Ishikawa (cell line): ENCODE data around the gene TMOD3.

Source experiments
- CEBPB ChIP-seq: IDR thresholded peaks from 2 replicates; pipeline ENCODE4 v1.6.1; 2012
- CREB1 ChIP-seq: IDR thresholded peaks from 2 replicates; pipeline ENCODE4 v1.6.1; 2012; ENCODE audit warnings: low read depth
- EGR1 ChIP-seq: IDR thresholded peaks from 2 replicates; pipeline ENCODE4 v1.6.1; 2012
- EP300 ChIP-seq: IDR thresholded peaks from 2 replicates; pipeline ENCODE4 v1.6.1; 2012; ENCODE audit warnings: borderline replicate concordance
- FOXM1 ChIP-seq: IDR thresholded peaks from 2 replicates; pipeline ENCODE4 v1.6.1; 2012; ENCODE audit warnings: low read depth, borderline replicate concordance
- NFIC ChIP-seq: IDR thresholded peaks from 2 replicates; pipeline ENCODE4 v1.6.1; 2012
- RAD21 ChIP-seq: IDR thresholded peaks from 2 replicates; pipeline ENCODE4 v1.6.1; 2012; ENCODE audit warnings: low read depth
- TAF1 ChIP-seq: IDR thresholded peaks from 2 replicates; pipeline ENCODE4 v1.6.1; 2012; ENCODE audit warnings: low read depth, mild to moderate bottlenecking
- TCF12 ChIP-seq: IDR thresholded peaks from 2 replicates; pipeline ENCODE4 v1.6.1; 2012; ENCODE audit warnings: low read depth
- TEAD4 ChIP-seq: IDR thresholded peaks from 2 replicates; pipeline ENCODE4 v1.6.1; 2012
- YY1 ChIP-seq: IDR thresholded peaks from 2 replicates; pipeline ENCODE4 v1.6.1; 2012; ENCODE audit warnings: low read depth
- ZBTB7A ChIP-seq: IDR thresholded peaks from 2 replicates; pipeline ENCODE4 v1.6.1; 2012; ENCODE audit warnings: low read depth
- TF ChIP-seq, protein P1 (sequence below): IDR thresholded peaks from 2 replicates; pipeline ENCODE4 v1.6.1; 2012
- TF ChIP-seq, protein P2 (sequence below): IDR thresholded peaks from 2 replicates; pipeline ENCODE4 v1.6.1; 2012
- TF ChIP-seq, protein P3 (sequence below): IDR thresholded peaks from 2 replicates; pipeline ENCODE4 v1.6.1; 2012; ENCODE audit warnings: low read depth, mild to moderate bottlenecking

The TMOD3 gene

DNA sequence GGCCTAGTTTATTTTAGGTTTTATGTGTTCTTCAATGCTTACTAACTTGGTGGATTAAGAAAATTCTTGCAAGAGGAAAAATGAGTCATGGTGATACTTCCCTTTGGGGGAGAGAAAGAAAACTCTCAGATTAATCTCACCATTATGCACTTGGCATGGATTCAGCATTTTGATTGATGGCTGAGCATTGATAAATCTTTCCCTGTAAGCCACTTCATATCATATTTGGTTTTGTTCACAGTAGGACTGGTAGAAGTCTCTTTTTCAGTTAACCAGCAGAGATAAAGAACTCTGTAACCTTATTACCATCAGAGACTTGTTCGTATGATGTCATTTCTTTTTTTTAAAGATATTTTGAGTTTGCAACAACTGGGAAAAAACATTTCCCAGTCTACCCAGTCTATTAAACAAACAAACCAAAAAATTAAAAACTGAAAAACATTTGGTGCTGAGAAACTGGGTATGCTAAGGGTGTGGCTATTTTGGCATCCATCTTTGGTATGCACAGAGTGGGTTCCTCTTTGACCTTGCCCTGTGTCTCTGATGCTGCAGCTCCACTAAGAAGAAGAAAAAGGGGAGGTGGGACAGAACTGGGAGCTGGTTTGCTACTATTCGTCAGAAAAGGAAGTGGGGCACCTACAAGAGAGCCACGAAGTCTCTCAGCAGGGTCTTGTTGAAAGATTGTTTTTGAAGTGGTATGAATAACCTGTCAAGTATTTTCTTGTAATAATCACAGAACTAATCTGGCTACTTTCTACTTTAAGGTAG lies 17.2 kb downstream of the TMOD3 start:
- TF ChIP-seq FOXM1 (no peak), TAF1 (no peak), TCF12 (no peak), NFIC (no peak), CREB1 (no peak), CEBPB (no peak), YY1 (no peak), EGR1 (no peak), EP300 (no peak), RAD21 (no peak), ZBTB7A (no peak)
- TF ChIP-seq, protein P1, sequence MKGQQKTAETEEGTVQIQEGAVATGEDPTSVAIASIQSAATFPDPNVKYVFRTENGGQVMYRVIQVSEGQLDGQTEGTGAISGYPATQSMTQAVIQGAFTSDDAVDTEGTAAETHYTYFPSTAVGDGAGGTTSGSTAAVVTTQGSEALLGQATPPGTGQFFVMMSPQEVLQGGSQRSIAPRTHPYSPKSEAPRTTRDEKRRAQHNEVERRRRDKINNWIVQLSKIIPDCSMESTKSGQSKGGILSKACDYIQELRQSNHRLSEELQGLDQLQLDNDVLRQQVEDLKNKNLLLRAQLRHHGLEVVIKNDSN, result no peak
- TF ChIP-seq, protein P2, sequence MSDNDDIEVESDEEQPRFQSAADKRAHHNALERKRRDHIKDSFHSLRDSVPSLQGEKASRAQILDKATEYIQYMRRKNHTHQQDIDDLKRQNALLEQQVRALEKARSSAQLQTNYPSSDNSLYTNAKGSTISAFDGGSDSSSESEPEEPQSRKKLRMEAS, result no peak
- TF ChIP-seq, protein P3, sequence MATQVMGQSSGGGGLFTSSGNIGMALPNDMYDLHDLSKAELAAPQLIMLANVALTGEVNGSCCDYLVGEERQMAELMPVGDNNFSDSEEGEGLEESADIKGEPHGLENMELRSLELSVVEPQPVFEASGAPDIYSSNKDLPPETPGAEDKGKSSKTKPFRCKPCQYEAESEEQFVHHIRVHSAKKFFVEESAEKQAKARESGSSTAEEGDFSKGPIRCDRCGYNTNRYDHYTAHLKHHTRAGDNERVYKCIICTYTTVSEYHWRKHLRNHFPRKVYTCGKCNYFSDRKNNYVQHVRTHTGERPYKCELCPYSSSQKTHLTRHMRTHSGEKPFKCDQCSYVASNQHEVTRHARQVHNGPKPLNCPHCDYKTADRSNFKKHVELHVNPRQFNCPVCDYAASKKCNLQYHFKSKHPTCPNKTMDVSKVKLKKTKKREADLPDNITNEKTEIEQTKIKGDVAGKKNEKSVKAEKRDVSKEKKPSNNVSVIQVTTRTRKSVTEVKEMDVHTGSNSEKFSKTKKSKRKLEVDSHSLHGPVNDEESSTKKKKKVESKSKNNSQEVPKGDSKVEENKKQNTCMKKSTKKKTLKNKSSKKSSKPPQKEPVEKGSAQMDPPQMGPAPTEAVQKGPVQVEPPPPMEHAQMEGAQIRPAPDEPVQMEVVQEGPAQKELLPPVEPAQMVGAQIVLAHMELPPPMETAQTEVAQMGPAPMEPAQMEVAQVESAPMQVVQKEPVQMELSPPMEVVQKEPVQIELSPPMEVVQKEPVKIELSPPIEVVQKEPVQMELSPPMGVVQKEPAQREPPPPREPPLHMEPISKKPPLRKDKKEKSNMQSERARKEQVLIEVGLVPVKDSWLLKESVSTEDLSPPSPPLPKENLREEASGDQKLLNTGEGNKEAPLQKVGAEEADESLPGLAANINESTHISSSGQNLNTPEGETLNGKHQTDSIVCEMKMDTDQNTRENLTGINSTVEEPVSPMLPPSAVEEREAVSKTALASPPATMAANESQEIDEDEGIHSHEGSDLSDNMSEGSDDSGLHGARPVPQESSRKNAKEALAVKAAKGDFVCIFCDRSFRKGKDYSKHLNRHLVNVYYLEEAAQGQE, result no peak

DNA sequence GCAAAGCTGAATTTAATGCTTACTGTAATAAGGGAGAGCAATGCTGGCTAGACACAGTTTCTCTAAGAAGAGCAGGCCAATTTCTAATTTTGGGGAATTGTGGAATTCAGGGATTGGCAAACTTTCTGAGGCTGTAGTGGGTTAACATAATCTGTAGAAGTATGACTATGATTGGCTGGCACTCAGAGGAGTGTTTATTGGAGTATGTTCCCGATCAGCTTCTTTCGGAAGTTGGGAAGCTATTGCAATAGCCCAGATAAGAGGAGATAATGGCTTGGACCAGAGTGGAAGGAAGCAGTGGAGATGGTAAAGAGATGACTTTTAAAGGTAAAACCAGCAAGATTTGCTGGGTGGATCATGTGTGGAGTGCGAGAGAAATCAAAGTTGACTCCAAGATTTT lies 19.4 kb downstream of the TMOD3 start:
- no peak for TF ChIP-seq TEAD4
- no peak for TF ChIP-seq FOXM1

DNA sequence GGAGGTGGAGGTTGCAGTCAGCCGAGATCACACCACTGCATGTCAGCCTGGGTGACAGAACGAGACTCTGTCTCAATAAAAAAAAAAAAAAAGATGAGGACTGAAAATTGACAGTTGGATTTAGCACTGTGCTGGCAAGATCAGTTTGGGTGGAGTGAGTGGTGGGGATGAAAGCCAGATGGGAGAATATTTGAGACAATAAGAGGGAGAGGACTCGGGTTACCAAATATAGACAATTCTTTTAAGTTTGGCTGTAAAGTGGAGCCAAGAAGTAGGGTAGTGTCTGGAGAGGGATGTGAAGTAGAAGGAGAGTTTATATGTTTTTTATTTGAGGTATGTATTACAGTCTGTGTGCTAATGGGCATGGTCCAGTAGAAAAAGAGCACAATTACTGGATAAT lies 20.4 kb downstream of the TMOD3 start:
- no peak for TF ChIP-seq CEBPB
- TF ChIP-seq EGR1, result no peak
- no peak for TF ChIP-seq TCF12
- no peak for TF ChIP-seq EP300
- no peak for TF ChIP-seq NFIC
- TF ChIP-seq TEAD4, result no peak
- TF ChIP-seq RAD21, result no peak
- TF ChIP-seq ZBTB7A, result no peak
- no peak for TF ChIP-seq TAF1
- TF ChIP-seq YY1, result no peak
- no peak for TF ChIP-seq FOXM1
- TF ChIP-seq, protein P2, result no peak
- TF ChIP-seq, protein P3, result no peak
- TF ChIP-seq CREB1, result no peak
- TF ChIP-seq, protein P1, result no peak

DNA sequence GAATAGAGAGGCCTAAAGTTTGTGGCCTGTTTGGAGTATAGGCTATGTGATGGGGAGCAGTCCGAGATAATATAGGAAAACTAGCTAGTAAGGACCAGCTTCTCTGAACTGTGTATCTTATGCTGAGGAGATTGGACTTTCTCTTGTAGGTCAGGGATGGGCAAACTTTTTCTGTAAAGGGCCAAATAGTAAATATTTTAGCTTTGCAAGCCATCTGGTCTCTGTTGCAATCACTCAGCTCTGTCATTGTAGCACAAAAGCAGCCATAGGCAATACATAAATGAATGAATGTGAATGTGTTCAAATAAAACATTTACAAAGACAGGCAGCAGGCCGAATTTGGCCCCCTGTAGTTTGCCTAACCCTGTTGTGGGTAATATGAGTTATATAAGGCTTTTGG lies 24.5 kb downstream of the TMOD3 start:
- TF ChIP-seq, protein P1, result no peak
- TF ChIP-seq RAD21 (no peak), CEBPB (no peak), EGR1 (no peak), EP300 (no peak), YY1 (no peak)
- TF ChIP-seq, protein P2, result no peak
- TF ChIP-seq, protein P3, result no peak
